ENCODE measurements around the gene IFI16. TPM values are rescaled to one million over a fixed set of nuclear protein-coding genes. Genes with fewer than 3 reads are reported as not detected.

The IFI16 gene
- total and polyA plus RNA-seq, 2 of the 13 experiments (the other 11 are each of a cell fraction or from before 2014, with no cell fraction given), result not detected

DNA sequence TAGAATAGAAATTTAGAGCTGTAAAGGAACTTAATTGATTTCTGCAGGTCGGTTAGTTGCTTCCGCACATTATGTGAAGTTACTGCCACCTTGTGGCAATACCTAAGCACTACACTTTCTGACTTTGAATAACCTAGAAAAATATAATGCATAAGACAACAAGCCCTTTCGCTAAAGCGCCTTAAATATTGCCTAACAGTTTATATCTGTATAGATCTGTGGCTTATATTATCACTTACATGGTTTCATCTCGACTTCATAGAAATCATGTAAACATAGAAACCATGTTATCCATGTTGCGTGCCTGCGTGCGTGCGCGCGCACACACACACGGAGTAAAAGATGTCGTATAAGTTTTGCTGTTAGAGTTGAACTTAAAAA is 10.9 kb upstream of the IFI16 start (continued):
- TF ChIP-seq, protein P1, sequence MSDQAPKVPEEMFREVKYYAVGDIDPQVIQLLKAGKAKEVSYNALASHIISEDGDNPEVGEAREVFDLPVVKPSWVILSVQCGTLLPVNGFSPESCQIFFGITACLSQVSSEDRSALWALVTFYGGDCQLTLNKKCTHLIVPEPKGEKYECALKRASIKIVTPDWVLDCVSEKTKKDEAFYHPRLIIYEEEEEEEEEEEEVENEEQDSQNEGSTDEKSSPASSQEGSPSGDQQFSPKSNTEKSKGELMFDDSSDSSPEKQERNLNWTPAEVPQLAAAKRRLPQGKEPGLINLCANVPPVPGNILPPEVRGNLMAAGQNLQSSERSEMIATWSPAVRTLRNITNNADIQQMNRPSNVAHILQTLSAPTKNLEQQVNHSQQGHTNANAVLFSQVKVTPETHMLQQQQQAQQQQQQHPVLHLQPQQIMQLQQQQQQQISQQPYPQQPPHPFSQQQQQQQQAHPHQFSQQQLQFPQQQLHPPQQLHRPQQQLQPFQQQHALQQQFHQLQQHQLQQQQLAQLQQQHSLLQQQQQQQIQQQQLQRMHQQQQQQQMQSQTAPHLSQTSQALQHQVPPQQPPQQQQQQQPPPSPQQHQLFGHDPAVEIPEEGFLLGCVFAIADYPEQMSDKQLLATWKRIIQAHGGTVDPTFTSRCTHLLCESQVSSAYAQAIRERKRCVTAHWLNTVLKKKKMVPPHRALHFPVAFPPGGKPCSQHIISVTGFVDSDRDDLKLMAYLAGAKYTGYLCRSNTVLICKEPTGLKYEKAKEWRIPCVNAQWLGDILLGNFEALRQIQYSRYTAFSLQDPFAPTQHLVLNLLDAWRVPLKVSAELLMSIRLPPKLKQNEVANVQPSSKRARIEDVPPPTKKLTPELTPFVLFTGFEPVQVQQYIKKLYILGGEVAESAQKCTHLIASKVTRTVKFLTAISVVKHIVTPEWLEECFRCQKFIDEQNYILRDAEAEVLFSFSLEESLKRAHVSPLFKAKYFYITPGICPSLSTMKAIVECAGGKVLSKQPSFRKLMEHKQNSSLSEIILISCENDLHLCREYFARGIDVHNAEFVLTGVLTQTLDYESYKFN (CRISPR knock-in tag; conservative IDR thresholded peaks at IDR 0.05), result no peak
- 0 out of 2 replicates have a peak, but pooled peaks have one; percentile 22 for TF ChIP-seq RAD21 (CRISPR knock-in tag; IDR thresholded peaks at IDR 0.05)
- no peak for TF ChIP-seq NR3C1 (CRISPR knock-in tag; IDR thresholded peaks at IDR 0.05)
- TF ChIP-seq SRF (IDR thresholded peaks at IDR 0.05; ENCODE audit: low read depth, low read length), result no peak
- TF ChIP-seq, protein P2, sequence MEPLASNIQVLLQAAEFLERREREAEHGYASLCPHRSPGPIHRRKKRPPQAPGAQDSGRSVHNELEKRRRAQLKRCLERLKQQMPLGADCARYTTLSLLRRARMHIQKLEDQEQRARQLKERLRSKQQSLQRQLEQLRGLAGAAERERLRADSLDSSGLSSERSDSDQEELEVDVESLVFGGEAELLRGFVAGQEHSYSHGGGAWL (CRISPR knock-in tag; IDR thresholded peaks at IDR 0.05), result no peak
- no peak for TF ChIP-seq ZNF670 (CRISPR knock-in tag; IDR thresholded peaks at IDR 0.05; ENCODE audit: borderline replicate concordance)
- peak; percentile 68 for TF ChIP-seq STAG1 (CRISPR knock-in tag; IDR thresholded peaks at IDR 0.05)

DNA sequence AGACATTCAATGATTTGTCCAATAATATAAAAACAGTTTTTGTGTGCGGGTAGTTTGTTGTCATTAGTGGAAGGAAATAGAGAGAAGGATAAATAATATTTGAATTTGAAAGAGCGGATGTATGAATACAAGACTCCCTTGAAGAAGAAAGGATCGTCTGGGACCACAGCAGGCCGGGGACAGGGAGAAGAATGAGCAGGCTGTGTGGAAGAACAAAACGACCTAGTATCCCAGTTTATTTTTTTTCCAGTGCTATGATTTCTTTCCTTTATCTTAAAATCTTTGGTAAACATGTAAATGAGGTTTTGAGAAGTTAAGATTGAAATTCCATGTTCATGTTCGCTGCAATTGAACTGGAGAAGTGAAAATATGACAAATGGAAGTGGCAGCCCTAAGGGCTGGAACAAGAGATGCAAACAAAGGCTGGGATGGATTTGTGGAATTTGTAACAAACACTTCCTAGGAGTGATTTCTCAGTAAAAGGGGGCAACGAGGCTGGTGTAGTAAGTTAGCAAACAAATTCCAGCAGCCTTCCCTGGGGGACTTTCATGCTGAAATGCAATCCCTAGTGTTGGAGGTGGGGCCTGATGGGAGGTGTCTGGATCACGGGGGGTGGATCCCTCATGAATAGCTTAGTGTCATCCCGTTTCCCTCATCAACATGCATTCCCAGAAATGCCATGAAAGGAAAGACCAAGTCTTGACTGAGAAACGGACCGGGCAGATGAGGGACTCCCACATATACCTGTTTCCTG is 10.2 kb upstream of the IFI16 start:
- Histone ChIP-seq H3K9me3 (ENCODE audit: low read length) (no peaks in the 10 kb centered on the region), H3K4me3 (replicated peaks in 1 of 3; ENCODE audit: insufficient read depth in 1 of 3, low read depth in 2 of 3, low read length in 3 of 3) (no peak overlapping the region), H3K27ac (ENCODE audit: extremely low read length, insufficient read depth, low read length) (no peak overlapping the region), H3K9ac (ENCODE audit: insufficient read depth, low read depth, low read length) (no peak overlapping the region), H3K36me3 (replicated peaks in 1 of 2; ENCODE audit: control insufficient read depth in 1 of 2, insufficient read depth in 2 of 2, low read length in 2 of 2) (no peaks in the 10 kb centered on the region), H3K27me3 (ENCODE audit: control insufficient read depth in 1 of 2, insufficient read depth in 2 of 2, low read length in 2 of 2) (no peaks in the 10 kb centered on the region), H3K4me1 (ENCODE audit: insufficient read depth, low read length) (no peaks in the 10 kb centered on the region), H4K20me1 (ENCODE audit: insufficient read depth, low read length) (no peaks in the 10 kb centered on the region), H2AFZ (ENCODE audit: low read length) (no peak overlapping the region), H3K79me2 (ENCODE audit: insufficient read depth, low read length) (no peaks in the 10 kb centered on the region), H3K4me2 (ENCODE audit: low read depth, low read length) (no peak overlapping the region)
- FAIRE-seq, result no peak
- DNase-seq (ENCODE audit: low spot score), result no peak
- TF ChIP-seq, protein P3, sequence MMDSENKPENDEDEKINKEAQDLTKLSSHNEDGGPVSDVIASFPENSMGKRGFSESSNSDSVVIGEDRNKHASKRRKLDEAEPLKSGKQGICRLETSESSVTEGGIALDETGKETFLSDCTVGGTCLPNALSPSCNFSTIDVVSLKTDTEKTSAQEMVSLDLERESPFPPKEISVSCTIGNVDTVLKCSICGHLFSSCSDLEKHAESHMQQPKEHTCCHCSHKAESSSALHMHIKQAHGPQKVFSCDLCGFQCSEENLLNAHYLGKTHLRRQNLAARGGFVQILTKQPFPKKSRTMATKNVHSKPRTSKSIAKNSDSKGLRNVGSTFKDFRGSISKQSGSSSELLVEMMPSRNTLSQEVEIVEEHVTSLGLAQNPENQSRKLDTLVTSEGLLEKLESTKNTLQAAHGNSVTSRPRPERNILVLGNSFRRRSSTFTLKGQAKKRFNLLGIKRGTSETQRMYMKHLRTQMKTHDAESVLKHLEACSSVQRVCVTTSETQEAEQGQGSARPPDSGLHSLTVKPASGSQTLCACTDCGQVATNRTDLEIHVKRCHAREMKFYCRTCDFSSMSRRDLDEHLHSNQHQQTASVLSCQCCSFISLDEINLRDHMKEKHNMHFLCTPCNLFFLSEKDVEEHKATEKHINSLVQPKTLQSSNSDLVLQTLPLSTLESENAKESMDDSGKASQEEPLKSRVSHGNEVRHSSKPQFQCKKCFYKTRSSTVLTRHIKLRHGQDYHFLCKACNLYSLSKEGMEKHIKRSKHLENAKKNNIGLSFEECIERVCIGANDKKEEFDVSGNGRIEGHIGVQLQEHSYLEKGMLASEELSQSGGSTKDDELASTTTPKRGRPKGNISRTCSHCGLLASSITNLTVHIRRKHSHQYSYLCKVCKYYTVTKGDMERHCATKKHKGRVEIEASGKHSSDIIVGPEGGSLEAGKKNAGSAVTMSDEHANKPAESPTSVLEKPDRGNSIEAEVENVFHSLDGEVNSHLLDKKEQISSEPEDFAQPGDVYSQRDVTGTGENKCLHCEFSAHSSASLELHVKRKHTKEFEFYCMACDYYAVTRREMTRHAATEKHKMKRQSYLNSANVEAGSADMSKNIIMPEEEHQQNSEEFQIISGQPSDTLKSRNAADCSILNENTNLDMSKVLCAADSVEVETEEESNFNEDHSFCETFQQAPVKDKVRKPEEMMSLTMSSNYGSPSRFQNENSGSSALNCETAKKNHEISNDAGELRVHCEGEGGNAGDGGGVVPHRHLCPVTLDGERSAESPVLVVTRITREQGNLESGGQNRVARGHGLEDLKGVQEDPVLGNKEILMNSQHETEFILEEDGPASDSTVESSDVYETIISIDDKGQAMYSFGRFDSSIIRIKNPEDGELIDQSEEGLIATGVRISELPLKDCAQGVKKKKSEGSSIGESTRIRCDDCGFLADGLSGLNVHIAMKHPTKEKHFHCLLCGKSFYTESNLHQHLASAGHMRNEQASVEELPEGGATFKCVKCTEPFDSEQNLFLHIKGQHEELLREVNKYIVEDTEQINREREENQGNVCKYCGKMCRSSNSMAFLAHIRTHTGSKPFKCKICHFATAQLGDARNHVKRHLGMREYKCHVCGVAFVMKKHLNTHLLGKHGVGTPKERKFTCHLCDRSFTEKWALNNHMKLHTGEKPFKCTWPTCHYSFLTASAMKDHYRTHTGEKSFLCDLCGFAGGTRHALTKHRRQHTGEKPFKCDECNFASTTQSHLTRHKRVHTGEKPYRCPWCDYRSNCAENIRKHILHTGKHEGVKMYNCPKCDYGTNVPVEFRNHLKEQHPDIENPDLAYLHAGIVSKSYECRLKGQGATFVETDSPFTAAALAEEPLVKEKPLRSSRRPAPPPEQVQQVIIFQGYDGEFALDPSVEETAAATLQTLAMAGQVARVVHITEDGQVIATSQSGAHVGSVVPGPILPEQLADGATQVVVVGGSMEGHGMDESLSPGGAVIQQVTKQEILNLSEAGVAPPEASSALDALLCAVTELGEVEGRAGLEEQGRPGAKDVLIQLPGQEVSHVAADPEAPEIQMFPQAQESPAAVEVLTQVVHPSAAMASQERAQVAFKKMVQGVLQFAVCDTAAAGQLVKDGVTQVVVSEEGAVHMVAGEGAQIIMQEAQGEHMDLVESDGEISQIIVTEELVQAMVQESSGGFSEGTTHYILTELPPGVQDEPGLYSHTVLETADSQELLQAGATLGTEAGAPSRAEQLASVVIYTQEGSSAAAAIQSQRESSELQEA (CRISPR knock-in tag; IDR thresholded peaks at IDR 0.05; ENCODE audit: not compliant biosample characterization), result no peak
- no peak for TF ChIP-seq ZC3H13 (CRISPR knock-in tag; IDR thresholded peaks at IDR 0.05)
- in situ Hi-C loops (cut with HindIII; ENCODE audit: extremely low pct_ligation_motif_present, low pct_unique_long_range_greater_than_20kb), result loop anchor here (25.0 kb wide), 1 partner anchor 812 kb away; the partner anchor contains the start of gene CD1D
- no peak for ATAC-seq
- ChIA-PET POLR2A (no interaction called here), CTCF (ENCODE audit: low intra/inter-chr PET ratio, low total read pairs) (interaction anchor here (0.6 to 1.4 kb wide), 2 partner anchors 493 to 796 kb away, joined by 3 to 4 read pairs; no protein-coding TSS in a partner anchor)
- 12% methylated on average over 11 of the region's 11 CpGs for WGBS (ENCODE audit: low lambda C conversion rate)
- BruUV-seq (replicated peaks), result no TSS peak
- intact Hi-C loops (cut with micrococcal nuclease; ENCODE audit: unreplicated experiment), result loop anchor here (2.0 to 10.0 kb wide), 2 partner anchors 493 to 1035 kb away; no protein-coding TSS in a partner anchor

Measured in HepG2 (cell line).